Pulmonary artery endothelial cell (primary cell): Measurements from ENCODE around the gene ABCB11. TPM values are rescaled to one million over a fixed set of nuclear protein-coding genes. Genes with fewer than 3 reads are reported as not detected.
"Not testable (repeated sequence)": the region's sequence is repeated elsewhere in the genome, so short reads cannot be mapped to it uniquely, and the experiment has no call there.

ENCODE experiments used
- DNase-seq: peaks from one replicate; pipeline ENCODE4 v3.0.0-alpha.2; 2011; ENCODE audit warnings: low read depth, low spot score
- total RNA-seq: library from RNA; depleted of rRNA; stranded (reverse); fragments of >200 nt; gene quantifications from 2 replicates; pipeline ENCODE4 v1.2.3, GENCODE V29; 2014

The ABCB11 gene
- total RNA-seq = 0.26 and 0.74 TPM in 2 replicates

DNA sequence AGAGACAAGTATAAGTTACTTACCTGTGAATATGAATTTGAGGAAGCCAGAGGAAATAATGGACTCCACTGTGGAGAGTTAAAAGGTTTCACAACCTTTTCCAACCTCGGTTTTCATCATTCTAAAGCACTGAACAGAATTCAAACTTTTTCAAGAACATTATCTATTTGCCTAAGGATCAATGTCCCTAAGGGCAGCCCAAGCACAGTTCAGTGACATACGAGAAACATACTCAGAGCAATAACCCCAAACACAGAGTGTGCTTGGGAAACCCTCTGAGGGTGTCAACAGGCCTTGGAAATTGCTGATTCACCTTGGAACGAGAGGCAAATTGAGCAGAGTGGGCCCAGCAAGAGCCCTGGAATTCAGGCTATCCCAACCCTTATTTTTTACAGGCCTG lies at the start of gene ABCB11:
TSS of gene ABCB11 (minus strand) at position 123 of the 400 bp plus-strand sequence. CDS start 13,199 bp downstream, outside the sequence.
- DNase-seq = no peak

DNA sequence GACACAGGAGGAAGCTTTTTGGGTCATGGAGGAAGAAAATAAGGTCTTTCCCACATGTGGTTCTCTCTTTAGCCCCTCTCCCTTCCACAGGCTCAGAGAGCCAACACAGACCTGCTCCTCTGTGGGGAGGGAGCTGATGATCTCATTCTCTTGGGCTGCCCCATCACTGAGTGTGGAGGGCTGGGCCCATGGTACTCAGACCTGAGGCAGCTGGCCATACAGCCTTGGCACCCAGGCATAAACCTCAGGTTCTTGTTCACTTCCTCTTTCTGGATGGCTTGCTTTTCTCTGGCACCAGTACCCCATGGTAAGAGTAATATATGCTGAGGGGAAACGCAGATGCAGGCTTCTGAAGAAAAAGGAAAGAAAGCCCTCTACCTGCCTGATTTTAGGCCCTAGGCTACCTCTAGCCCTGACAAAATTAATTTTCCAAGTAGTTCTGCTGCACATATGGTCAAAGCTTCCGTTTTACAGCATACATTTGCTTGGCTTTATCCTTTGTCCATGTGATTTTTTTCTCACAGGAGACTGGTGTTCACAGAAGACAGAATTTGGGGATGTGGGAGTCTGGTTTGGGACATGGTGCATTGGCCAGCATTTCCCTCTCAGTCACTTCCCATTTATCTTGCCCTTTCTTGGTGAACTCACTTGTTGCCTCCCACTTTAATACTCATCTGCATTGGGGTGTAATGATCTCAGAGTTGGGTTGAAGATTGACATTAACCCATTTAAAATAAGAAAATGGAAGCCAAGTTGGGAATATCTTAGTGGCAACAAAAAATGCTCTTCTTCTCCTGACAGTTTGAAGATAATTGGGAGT lies 49.3 kb upstream of the ABCB11 start:
- no peak for DNase-seq

DNA sequence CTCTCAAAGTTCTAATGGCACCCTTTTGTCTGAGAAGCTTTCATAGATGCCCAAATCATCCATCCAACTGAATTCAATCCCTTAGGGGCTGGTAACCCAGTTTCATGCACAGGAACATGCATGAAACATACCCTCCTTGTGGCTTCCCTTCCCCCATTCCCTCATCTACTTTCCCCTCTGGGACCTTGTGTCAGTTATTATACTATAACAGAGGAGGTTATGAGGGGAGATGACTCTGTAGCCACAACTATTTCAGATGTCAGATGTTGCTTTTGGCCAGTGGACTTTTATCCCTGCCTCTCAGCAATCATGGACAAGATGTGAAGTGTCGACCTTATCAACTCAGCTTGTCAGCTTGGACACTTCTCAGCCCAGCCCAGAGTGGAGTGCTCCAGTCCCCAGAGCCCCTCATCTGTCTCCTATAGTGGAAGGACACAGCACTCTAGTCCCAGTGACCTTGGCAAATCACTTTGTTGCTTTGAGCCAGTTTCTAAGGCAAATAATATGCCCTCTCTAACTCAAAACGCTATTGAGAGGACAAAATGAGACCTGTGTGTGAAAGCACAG lies 46.6 kb upstream of the ABCB11 start:
- no peak for DNase-seq

DNA sequence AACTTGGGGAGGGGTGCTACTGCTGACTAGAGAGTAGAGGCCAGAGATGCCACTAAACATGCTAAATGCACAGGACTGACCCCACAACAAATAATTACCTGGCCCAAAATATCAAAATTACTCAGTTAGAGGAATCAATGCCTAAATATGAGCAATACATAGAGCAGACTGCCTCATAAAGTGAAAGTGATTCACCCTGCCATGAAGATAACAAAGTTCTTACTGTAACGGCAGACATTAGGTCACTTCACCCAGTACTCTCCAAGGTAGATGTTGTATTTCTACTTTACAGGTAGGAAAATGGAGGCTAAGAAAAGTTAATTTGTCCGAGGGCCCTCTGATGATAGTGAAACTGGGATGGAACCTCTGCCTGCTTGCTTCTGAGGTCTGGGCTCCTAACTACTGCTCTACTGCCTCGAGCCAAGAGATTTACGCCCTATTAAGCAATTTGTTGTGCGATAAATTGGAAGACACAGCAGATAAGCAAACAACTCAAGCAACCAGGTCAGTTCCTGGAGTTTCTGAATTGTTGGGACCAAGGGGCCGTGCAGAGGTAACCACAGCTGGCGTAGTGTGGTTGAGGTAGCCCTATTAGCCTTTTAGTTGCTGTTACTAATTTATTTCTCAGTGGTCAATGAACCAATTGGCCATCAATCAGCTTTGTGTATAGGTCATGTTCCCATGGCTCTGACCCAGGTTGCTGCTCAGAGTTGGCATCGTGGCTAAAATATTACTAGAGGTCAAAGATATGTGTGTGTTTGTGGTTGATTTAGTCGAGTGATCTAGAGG lies 43.0 kb upstream of the ABCB11 start:
- no peak for DNase-seq

DNA sequence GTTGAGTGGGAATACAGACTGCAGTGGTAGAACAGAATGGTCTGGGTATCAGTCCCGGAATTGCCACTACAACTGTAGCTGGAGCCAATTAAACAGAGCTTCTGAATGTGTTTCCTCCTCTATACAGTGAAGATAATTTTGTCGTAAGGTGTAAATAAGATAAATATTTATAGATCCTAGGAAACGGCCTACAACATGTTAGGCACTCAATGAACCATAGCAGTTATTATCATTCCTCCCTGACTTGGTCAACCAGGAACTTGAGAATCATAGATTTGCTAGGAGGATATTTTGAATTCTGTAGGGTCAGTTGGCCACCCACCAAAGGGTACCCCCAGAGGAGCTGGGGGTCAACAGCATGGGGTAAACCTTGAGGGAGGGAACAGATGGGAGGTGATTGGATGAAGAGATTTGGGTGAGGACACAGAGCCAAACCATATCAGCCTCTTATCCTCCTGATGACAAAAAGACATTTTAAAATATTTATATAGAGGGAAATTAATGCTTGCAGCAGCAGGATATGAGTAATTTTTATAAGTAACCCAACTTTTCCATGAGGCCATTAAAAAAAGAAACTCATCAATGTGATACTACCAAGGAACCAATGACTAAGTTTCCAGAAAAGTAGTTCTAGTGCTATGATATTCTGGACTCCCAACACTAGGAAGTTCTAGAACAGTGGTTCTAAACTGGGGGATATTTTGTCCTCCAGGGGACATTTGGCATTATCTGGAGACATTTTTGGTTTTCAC lies 42.3 kb upstream of the ABCB11 start:
- DNase-seq = no peak

DNA sequence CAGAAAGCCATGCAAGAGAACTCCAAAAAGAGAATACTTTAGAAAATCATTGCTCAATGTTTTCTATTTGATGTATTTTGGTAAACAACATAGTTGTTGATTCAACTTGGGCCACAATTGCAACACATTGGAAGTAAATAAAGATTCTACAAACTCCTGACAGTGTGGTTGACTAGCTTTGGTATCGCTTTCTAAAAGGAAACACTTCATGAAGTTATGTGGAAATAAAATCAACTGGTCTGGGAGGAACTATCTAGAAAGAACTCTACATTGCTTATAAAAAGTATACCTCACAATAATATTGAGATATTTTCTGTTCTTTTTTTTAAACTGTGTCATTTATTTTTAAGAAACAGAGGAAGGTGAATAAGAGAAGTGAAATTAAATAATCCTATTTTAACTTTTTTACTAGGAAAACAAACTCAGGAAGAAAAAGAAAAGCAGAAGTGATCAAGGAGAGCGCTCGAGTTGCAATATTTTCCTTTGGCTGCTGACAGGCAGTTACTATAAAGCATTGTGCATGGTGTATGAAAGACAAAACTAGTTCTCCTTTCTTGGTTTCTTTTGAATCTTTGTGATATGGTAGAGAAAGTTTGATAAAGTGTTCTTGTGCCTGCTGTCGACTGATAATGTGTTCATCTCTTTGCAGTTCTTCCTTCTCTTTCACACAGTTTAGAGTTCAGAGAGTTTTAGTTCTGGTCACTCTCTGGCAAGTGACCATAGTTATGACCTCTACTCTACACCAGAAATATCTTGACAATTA lies 41.2 kb upstream of the ABCB11 start:
- no peak for DNase-seq

DNA sequence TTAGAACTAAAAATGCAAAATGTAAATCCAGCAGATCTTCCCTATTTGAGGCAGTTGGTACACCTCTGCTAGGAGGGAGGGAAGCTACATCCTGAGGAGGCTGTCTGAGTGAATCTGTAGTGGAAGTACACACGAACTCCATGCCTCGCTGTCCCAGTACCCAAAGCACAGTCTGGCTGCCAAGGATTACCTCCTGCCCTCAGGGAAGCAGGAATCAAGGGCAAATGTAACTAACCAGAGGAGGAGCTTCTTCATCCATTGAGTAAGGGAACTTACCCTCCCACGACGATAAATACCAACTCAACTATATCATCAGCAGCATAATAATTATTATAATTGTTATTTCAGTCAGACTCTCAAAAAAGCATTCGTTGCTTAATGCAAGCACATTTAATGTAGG lies 40.3 kb upstream of the ABCB11 start:
- DNase-seq = no peak

DNA sequence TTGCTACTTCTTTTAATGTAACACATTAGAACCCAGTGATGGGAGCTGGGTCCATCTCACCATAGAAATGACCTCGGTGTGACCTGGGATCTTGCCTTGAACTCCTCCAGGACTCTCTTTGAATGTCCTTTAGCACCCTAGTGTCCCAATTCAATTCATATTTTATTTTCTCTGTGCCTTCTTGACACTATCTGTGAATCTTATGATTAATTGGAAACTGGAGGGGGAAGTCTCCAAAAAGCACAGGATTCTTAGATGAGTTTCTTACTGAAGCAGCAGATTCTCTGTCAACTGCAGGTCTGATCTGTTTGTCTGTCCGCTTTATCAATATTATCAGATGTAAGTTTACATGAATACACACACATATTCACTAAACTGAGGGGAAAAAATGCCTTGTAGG lies 38.7 kb upstream of the ABCB11 start:
- DNase-seq = no peak

DNA sequence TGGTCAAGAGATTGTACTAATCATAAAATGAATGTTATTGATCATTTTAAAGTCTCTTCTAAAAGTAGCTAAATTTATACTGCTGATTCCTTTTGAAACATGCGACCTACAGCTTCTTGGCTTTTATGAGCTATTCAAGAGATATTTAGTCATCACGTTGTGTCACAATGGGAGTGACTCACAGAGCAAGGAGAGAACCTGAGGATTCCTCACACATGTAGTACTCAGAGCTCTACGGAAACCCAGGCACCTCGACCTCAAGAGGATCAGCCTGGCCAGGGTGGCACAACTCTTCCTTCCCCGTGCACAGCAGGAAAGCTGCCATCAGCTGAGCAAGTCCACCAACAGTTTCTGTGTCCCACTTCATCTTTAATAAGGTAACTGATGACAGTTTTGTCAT lies 38.2 kb upstream of the ABCB11 start, which contains the start of gene DHRS9:
TSS of gene DHRS9 (plus strand) at position 223 of the 400 bp plus-strand sequence. CDS start 12,019 bp downstream, outside the sequence.
- no peak for DNase-seq

DNA sequence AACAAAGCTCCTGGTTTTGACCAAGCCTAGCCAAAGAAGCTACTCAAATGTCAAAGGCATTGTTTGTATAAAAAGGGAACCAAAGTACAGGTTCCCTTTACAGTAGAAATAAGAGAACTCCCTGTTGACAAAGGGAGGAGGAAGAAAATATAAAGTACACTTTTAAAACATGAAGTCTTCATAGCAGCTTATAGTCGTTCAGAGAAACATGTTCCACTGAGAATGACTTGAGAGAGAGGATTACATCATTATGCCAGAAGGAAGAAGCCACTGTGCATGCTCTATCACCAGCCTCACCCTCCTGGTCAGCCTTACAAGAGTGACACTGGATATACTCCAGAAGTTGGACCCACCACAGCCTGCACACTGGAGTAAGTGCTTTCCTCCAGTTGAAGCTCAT lies 35.8 kb upstream of the ABCB11 start:
- no peak for DNase-seq

DNA sequence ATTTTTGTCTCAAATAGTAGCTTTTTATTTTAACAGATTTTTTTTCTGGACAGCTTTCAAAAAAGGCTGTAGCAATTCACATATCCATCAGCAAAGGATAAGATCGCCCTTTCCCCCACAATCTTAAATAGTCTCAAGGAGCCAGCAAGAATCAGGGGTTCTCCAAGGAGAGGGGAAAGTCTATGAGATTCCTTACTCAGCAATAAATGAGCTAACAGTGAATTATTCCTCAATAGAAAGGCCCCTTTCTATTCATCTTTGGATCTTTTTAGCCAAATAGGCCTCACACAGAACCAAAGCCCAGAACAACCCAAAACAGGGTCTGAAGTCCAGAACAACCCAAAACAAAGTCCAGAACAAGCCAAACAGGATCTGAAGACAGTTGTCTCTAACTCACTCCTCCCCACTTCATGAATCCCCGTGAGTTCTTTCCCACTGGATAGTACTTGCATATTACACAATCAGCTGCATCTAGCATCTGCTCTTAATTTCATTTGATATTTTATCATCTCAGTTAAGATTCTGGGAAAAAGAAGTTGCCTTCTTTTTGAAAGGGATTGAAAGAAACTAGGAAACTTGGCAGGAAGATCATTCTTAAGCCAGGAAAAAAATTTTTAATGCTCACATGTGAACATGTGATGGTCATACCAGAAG lies 34.9 kb upstream of the ABCB11 start:
- DNase-seq = no peak

DNA sequence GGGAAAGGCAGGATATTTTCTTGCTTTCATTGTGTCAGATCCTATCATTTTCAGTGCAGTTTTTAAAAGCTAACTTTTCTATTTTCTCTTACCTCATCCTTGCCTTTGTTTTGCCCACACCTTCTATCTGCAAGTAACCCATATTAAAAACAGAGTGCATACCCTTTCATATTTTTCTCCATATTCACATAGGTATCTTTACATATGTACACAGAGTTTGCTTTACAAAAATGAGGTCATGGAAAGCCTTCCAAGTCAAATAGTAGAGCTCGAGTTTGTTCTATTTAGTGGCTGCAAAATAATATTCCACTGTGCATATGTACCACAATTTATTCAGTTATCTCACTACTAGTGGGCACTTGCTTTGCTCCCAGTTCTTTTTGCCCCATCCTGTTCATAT lies 34.3 kb upstream of the ABCB11 start:
- no peak for DNase-seq

DNA sequence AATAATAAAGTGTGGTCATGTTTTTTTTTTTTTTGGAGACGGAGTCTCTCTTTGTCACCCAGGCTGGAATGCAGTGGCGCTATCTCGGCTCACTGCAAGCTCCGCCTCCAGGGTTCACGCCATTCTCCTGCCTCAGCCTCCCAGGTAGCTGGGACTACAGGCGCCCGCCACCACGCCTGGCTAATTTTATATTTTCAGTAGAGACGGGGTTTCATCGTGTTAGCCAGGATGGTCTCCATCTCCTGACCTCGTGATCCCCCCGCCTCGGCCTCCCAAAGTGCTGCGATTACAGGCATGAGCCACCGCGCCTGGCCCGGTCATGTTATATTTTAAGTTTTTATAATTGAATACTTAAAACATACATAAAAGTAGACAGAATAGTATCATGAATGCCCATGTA lies 33.1 kb upstream of the ABCB11 start:
- DNase-seq = not testable (repeated sequence)

DNA sequence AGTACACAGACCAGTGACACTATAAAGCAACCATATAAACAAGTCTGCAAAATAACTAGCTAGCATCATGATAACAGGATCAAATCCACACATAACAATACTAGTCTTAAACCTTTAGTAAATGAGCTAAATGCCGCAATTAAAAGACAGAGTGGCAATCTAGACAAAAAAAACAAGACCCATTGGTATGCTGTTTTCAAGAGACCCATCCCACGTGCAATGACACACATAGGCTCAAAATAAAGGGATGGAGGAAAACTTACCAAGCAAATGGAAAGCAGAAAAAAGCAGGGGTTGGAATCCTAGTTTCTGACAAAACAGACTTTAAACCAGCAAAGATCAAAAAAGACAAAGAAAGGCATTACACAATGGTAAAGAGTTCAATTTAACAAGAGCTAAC lies 23.5 kb upstream of the ABCB11 start:
- DNase-seq = not testable (repeated sequence)

DNA sequence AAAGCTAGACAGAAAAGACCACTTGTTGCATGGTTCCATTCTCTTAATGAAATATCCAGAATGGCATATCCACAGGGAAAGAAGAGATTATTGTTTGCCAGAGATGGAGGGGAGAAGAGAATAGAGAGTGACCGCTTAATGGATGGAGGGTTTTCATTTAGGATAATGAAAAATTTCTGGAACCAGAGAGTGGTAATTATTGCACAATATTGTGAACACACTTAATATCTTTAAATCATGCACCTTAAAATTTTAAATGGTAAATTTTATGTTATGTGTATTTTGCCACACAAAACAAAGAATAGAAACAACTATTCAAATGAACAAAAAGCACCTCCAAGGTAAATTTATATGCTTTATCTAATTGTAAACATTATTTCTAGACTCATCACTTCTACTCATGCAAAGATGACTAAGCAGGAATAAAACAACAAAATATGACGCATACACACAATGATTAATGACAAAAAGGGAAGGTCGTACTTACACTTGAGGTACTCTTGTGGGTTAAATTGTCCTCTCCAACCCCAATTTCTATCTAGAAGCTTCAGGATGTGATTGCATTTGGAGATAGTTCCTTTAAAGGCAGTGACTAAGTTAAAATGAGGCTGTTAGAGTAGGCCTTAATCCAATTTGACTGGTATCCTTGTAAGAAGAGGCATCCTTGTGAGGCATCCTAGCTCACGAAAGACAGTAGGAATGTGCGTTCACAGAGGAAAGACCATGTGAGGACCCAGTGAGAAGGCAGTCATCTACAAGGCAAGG lies 19.5 kb upstream of the ABCB11 start:
- DNase-seq = no peak

DNA sequence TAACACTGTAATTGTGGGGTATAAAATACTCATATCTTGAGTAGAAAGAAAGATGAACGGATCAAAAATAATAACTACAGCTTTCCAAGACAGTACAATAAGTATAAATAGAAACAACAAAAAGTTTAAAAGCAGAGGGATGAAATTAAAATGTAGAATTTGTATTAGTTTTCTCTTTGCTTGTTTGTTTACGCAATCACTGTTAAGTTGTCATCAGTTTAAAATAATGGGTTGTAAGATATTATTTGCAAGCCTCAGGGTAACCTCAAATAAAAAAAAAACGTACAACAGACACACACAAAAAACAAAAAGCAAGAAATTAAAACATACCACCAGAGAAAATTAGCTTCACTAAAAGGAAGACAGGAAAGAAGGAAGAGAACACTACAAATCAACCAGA lies 18.0 kb upstream of the ABCB11 start:
- no peak for DNase-seq

DNA sequence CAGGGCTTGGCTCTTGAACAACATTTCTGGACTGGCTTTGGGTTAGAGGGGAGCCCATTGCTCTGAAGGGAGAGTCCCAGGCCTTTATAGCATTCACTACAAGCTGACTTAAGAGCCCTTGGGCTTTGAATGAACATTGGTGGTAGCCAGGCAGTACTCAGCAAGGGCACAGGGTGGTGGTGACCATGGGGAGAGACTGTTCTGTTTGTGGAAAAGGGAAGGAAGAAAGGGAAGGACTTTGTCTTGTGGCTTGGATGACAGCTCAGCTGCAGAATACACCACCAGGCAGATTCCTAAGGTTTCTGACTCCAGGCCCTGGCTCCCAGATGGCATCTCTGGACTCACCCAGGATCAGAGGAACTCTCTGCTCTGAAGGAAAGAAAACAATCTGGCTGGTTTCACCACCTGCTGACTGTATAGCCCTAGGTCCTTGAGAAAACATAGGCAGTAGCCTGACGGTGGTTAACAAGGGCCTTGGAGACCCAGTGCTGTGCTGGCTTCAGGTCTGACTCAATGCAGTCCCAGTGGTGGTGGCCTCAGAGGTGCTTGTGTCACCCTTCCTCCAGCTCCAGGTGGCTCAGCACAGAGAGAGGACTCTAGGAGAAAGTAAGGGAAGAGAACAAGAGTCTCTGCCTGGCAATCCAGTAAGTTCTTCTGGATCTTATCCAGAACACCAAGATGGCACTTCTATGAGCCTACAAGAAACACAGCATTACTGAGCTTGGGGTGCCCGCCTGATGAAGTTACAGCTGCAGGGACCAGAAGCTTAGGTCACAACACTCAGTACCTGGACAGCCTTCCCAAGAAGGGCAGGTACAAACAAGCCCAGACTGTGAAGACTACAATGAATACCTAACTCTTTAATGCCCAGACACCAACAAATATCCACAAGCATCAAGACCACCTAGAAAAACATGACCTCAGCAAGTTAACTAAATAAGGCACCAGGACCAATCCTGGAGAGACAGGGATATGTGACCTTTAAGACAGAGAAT lies 16.4 kb upstream of the ABCB11 start:
- no peak for DNase-seq

DNA sequence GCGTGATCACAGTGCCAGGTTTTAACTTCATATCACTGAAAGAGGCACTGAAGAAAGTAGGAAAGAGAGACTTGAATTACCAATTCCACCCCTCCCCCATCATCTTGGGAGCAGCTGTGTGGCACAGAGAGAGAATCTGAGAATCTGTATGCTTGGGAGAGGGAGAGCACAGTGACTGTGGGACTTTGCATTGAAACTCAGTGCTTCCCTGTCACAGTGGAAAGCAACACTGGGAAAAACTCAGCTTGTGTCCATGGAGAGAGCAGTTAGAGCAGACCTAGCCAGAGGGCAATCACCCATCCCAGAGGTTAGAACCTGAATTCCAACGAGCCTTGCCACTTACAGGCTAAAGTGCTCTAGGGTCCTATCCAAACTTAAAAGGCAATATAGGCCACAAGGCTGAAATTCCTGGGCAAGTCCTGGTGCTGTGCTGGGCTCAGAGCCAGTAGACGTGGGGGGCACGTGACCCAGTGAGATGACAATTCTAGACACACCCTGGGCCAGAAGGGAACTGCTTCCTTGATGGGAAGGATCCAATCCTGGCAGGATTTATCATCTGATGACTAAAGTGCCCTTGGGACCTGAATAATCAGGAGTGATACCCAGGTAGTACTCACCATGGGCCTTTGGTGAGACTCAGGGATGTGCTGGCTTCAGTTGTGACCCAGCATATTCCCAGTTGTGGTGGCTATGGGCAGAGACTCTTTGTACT lies 15.5 kb upstream of the ABCB11 start:
- DNase-seq = no peak
